ENCODE measurements around the gene IGFBP6. TPM values are rescaled to one million over a fixed set of nuclear protein-coding genes. Genes with fewer than 3 reads are reported as not detected.

Gene IGFBP6
- total and polyA plus RNA-seq, 2 donors (not counting 1 experiment from before 2014, with no cell fraction given): 0.30 TPM; not detected in 1

DNA sequence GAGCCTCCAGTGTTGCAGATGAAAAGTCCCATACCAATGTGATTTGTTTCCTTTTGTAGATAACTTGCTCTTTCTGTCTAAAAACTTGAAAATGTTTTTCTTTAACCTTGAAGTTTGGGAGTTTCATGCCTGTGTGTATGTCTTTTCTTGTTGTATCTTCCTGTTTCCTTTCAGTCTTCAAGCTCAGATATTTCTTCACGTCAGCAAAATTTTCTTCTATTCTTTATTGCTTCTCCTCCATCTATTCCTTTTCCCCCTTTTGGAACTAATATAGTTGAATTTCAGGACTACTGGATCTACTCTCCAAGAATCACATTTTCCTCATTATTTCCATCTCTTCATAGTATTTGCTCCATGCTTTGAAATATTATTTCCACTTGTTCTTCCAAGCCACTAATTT, 29.7 kb downstream of the IGFBP6 start:
- intact Hi-C loops (cut with micrococcal nuclease): no loop called here
- WGBS (ENCODE audit: insufficient coverage): no CpG with 5 or more reads among the region's 1 CpG
- Histone ChIP-seq H3K79me2 (ENCODE audit: control insufficient read depth, insufficient read depth, low read length) (no peaks in the 10 kb centered on the region), H3K36me3 (replicated peaks in 1 of 2; ENCODE audit: control extremely low read depth in 1 of 2, control insufficient read depth in 1 of 2, extremely low read depth in 1 of 2, insufficient read depth in 2 of 2, low read length in 1 of 2) (no peaks in the 10 kb centered on the region), H3K27me3 (replicated peaks in 1 of 4; ENCODE audit: control extremely low read depth in 1 of 4, control insufficient read depth in 3 of 4, insufficient read depth in 4 of 4, low read length in 3 of 4) (peaks cover 0 to 10% (median 0%) of the 10 kb centered on the region in 4 experiments), H3K9me3 (ENCODE audit: control extremely low read depth in 1 of 3, control insufficient read depth in 2 of 3, insufficient read depth in 1 of 3, low read length in 2 of 3) (no peaks in the 10 kb centered on the region), H3K4me1 (ENCODE audit: control insufficient read depth in 2 of 2, insufficient read depth in 2 of 2, low read length in 2 of 2) (no peaks in the 10 kb centered on the region), H3K4me2 (replicated peaks; ENCODE audit: low read depth, low read length, poor library complexity, severe bottlenecking) (no peak overlapping the region), H4K20me1 (ENCODE audit: control insufficient read depth, insufficient read depth, low read length, poor library complexity, severe bottlenecking) (no peaks in the 10 kb centered on the region), H3K9ac (ENCODE audit: low read length) (no peak overlapping the region), H3K4me3 (ENCODE audit: control extremely low read depth in 1 of 5, extremely low read depth in 1 of 5, insufficient read depth in 1 of 5, low read depth in 2 of 5, low read length in 4 of 5) (no peak overlapping the region), H3K27ac (ENCODE audit: low read length in 2 of 2) (no peak overlapping the region), H2AFZ (ENCODE audit: insufficient read depth, low read depth, low read length, poor library complexity, severe bottlenecking) (no peak overlapping the region)
- ChIA-PET CTCF (no interaction called here), POLR2A (no interaction called here)
- Mint-ChIP-seq H3K9me3 (ENCODE audit: insufficient read depth) (no peaks in the 10 kb centered on the region), H3K27ac (no peak overlapping the region), H3K4me3 (no peak overlapping the region), H3K27me3 (peaks cover 26% of the 10 kb centered on the region), H3K4me1 (no peaks in the 10 kb centered on the region)
- no peak for DNase-seq
- ATAC-seq (ENCODE audit: low read depth): no peak
- no peak for TF ChIP-seq EZH2 (IDR thresholded peaks at IDR 0.05; ENCODE audit: borderline replicate concordance, insufficient read depth, low read depth, low read length, poor library complexity, severe bottlenecking)
- TF ChIP-seq, protein P1, sequence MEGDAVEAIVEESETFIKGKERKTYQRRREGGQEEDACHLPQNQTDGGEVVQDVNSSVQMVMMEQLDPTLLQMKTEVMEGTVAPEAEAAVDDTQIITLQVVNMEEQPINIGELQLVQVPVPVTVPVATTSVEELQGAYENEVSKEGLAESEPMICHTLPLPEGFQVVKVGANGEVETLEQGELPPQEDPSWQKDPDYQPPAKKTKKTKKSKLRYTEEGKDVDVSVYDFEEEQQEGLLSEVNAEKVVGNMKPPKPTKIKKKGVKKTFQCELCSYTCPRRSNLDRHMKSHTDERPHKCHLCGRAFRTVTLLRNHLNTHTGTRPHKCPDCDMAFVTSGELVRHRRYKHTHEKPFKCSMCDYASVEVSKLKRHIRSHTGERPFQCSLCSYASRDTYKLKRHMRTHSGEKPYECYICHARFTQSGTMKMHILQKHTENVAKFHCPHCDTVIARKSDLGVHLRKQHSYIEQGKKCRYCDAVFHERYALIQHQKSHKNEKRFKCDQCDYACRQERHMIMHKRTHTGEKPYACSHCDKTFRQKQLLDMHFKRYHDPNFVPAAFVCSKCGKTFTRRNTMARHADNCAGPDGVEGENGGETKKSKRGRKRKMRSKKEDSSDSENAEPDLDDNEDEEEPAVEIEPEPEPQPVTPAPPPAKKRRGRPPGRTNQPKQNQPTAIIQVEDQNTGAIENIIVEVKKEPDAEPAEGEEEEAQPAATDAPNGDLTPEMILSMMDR (IDR thresholded peaks at IDR 0.05): no peak

DNA sequence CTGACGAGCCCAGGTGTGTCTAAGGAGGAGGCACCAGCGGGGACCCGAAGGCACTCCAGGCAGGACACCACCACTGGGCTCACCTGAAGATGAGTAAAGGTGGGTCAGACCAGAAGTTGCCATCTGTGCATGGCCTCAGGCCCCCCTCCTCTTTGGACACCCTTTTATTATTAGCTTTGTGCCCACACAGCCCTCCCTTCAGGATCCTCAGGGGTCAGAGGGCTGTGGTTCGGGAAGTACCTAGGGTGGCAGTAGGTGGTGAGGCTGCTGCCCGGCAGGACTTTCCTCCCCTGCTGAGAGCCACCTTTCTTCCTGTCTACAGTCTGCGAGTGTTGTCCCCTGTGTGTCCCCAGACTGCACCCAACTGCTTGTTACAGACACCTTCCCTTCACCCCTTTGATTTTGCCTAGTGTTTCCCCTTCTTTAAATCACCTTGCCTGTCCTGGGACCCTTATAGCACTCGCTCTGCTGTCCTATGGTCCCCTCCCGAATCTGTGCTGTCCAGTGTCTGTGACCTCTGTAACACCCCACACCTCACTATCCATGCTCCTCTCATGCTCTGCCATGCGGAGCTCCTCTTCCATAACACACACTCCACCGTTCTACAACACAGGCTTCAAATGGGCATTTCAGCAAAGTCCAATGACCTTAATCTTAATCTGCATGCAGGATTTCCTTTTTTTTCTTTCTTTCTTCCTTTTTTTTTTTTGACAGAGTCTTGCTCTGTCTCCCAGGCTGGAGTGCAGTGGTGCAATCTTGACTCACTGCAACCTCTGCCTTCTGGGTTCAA, 31.5 kb downstream of the IGFBP6 start:
- Histone ChIP-seq H4K20me1 (ENCODE audit: control insufficient read depth, insufficient read depth, low read length, poor library complexity, severe bottlenecking) (no peaks in the 10 kb centered on the region), H3K9ac (ENCODE audit: low read length) (no peak overlapping the region), H3K4me1 (ENCODE audit: control insufficient read depth in 2 of 2, insufficient read depth in 2 of 2, low read length in 2 of 2) (no peaks in the 10 kb centered on the region), H3K27me3 (replicated peaks in 1 of 4; ENCODE audit: control extremely low read depth in 1 of 4, control insufficient read depth in 3 of 4, insufficient read depth in 4 of 4, low read length in 3 of 4) (peaks cover 0 to 10% (median 0%) of the 10 kb centered on the region in 4 experiments), H3K9me3 (ENCODE audit: control extremely low read depth in 1 of 3, control insufficient read depth in 2 of 3, insufficient read depth in 1 of 3, low read length in 2 of 3) (no peaks in the 10 kb centered on the region), H3K4me3 (ENCODE audit: control extremely low read depth in 1 of 5, extremely low read depth in 1 of 5, insufficient read depth in 1 of 5, low read depth in 2 of 5, low read length in 4 of 5) (no peak overlapping the region), H3K4me2 (replicated peaks; ENCODE audit: low read depth, low read length, poor library complexity, severe bottlenecking) (no peak overlapping the region), H2AFZ (ENCODE audit: insufficient read depth, low read depth, low read length, poor library complexity, severe bottlenecking) (no peak overlapping the region), H3K79me2 (ENCODE audit: control insufficient read depth, insufficient read depth, low read length) (no peaks in the 10 kb centered on the region), H3K27ac (ENCODE audit: low read length in 2 of 2) (no peak overlapping the region), H3K36me3 (replicated peaks in 1 of 2; ENCODE audit: control extremely low read depth in 1 of 2, control insufficient read depth in 1 of 2, extremely low read depth in 1 of 2, insufficient read depth in 2 of 2, low read length in 1 of 2) (no peaks in the 10 kb centered on the region)
- intact Hi-C loops (cut with micrococcal nuclease): no loop called here
- DNase-seq (no peak), ATAC-seq (ENCODE audit: low read depth) (no peak)
- Mint-ChIP-seq H3K9me3 (ENCODE audit: insufficient read depth) (no peaks in the 10 kb centered on the region), H3K27ac (no peak overlapping the region), H3K27me3 (peaks cover 26% of the 10 kb centered on the region), H3K4me1 (no peaks in the 10 kb centered on the region), H3K4me3 (no peak overlapping the region)
- ChIA-PET CTCF (interaction anchor here (1.0 to 1.1 kb wide), 2 partner anchors 194 to 223 kb away, joined by 3 read pairs; no protein-coding TSS in a partner anchor), POLR2A (no interaction called here)
- no peak for TF ChIP-seq EZH2 (IDR thresholded peaks at IDR 0.05; ENCODE audit: borderline replicate concordance, insufficient read depth, low read depth, low read length, poor library complexity, severe bottlenecking)
- TF ChIP-seq, protein P1 (IDR thresholded peaks at IDR 0.05): no peak
- 81% methylated on average over 10 of the region's 10 CpGs for WGBS (ENCODE audit: insufficient coverage)

Measured in B cell (primary cell).